ENCODE measurements around the gene MTUS2. TPM values are rescaled to one million over a fixed set of nuclear protein-coding genes. Genes with fewer than 3 reads are reported as not detected.

Gene MTUS2
- total RNA-seq, 5 donors from 2014 or later (not counting 1 experiment from before 2014, with no cell fraction given): 0.05 to 0.28 (median 0.12) TPM

GRCh38 chr13:29099781-29100406 lies 279.8 kb downstream of the MTUS2 start:
- Mint-ChIP-seq H3K4me3 (no peak overlapping the region), H3K36me3 (no peaks in the 10 kb centered on the region), H3K27me3 (peaks cover 0 to 5% of the 10 kb centered on the region in 2 donors), H3K4me1 (peaks cover 0 to 4% (median 0%) of the 10 kb centered on the region in 3 donors), H3K27ac (no peak overlapping the region), H3K9me3 (peaks cover 0 to 10% (median 4%) of the 10 kb centered on the region in 3 donors)
- Histone ChIP-seq H3K9me3 (no peaks in the 10 kb centered on the region), H3K36me3 (ENCODE audit: control insufficient read depth in 2 of 2, extremely low read depth in 1 of 2, insufficient read depth in 1 of 2, low read length in 1 of 2) (no peaks in the 10 kb centered on the region), H3K4me3 (ENCODE audit: control insufficient read depth in 1 of 2, extremely low read depth in 1 of 2, low read length in 1 of 2) (no peak overlapping the region), H3K27ac (ENCODE audit: low read length) (no peak overlapping the region), H3K27me3 (replicated peaks in 1 of 2; ENCODE audit: control insufficient read depth in 2 of 2, extremely low read depth in 1 of 2, insufficient read depth in 2 of 2, low read length in 1 of 2) (no peaks in the 10 kb centered on the region), H3K4me1 (ENCODE audit: control insufficient read depth in 1 of 2, extremely low read depth in 1 of 2, insufficient read depth in 2 of 2, low read length in 2 of 2) (no peaks in the 10 kb centered on the region)
- no peak for ATAC-seq (replicated peaks in 1 of 4)
- POLR2A ChIA-PET: no interaction called here
- WGBS (ENCODE audit: insufficient coverage): no CpG with 5 or more reads among the region's 2 CpGs
- CTCF ChIA-PET: no interaction called here
- no peak for DNase-seq

GRCh38 chr13:29100758-29101157 lies 280.6 kb downstream of the MTUS2 start:
- Histone ChIP-seq H3K4me3 (ENCODE audit: control insufficient read depth in 1 of 2, extremely low read depth in 1 of 2, low read length in 1 of 2) (no peak overlapping the region), H3K9me3 (no peaks in the 10 kb centered on the region), H3K27me3 (replicated peaks in 1 of 2; ENCODE audit: control insufficient read depth in 2 of 2, extremely low read depth in 1 of 2, insufficient read depth in 2 of 2, low read length in 1 of 2) (no peaks in the 10 kb centered on the region), H3K27ac (ENCODE audit: low read length) (no peak overlapping the region), H3K4me1 (ENCODE audit: control insufficient read depth in 1 of 2, extremely low read depth in 1 of 2, insufficient read depth in 2 of 2, low read length in 2 of 2) (no peaks in the 10 kb centered on the region), H3K36me3 (ENCODE audit: control insufficient read depth in 2 of 2, extremely low read depth in 1 of 2, insufficient read depth in 1 of 2, low read length in 1 of 2) (no peaks in the 10 kb centered on the region)
- 96% methylated on average over 7 of the region's 15 CpGs for WGBS (ENCODE audit: insufficient coverage)
- H3K27ac Mint-ChIP-seq: no peak overlapping the region
- no peaks in the 10 kb centered on the region for H3K36me3 Mint-ChIP-seq
- CTCF ChIA-PET: no interaction called here
- ATAC-seq (replicated peaks in 1 of 4) (no peak), DNase-seq (no peak)
- POLR2A ChIA-PET: no interaction called here
- H3K9me3 Mint-ChIP-seq: peaks cover 0 to 10% (median 4%) of the 10 kb centered on the region in 3 donors
- H3K4me1 Mint-ChIP-seq: peaks cover 0 to 4% (median 0%) of the 10 kb centered on the region in 3 donors
- H3K4me3 Mint-ChIP-seq: no peak overlapping the region
- H3K27me3 Mint-ChIP-seq: peaks cover 0 to 5% of the 10 kb centered on the region in 2 donors

DNA sequence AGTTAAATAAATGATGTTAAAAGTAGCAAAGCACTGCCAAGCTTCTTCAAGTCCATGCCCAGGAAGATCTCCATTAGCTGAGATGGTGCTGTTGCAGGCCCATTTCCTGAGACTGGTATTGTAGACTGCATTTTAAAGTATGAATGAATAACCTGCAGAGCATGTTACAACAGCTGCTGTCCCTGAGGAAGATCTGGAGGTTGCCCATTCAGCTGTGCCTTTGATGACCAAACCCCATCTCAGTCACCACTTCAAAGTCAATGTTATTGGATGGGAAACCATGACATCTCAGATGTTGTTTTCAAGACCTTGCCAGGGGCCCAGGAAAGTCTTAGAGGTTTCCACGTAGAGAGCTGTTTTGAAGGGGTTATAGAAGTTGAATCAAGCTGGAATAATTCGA lies 281.3 kb downstream of the MTUS2 start:
- Mint-ChIP-seq H3K4me3 (no peak overlapping the region), H3K36me3 (no peaks in the 10 kb centered on the region), H3K27ac (no peak overlapping the region), H3K27me3 (peaks cover 0 to 5% of the 10 kb centered on the region in 2 donors), H3K9me3 (peaks cover 0 to 4% (median 4%) of the 10 kb centered on the region in 3 donors), H3K4me1 (peaks cover 0 to 4% (median 0%) of the 10 kb centered on the region in 3 donors)
- no peak for DNase-seq
- no peak for ATAC-seq (replicated peaks in 1 of 4)
- no peak overlapping the region for H3K4me3 ChIP-seq (ENCODE audit: control insufficient read depth in 1 of 2, extremely low read depth in 1 of 2, low read length in 1 of 2)
- H3K27me3 ChIP-seq (replicated peaks in 1 of 2; ENCODE audit: control insufficient read depth in 2 of 2, extremely low read depth in 1 of 2, insufficient read depth in 2 of 2, low read length in 1 of 2): no peaks in the 10 kb centered on the region
- ChIA-PET CTCF (interaction anchor here in 1 of 2 donors (0.5 kb wide), 1 partner anchor 17 kb away, joined by 5 read pairs; no protein-coding TSS in a partner anchor), POLR2A (no interaction called here)
- H3K4me1 ChIP-seq (ENCODE audit: control insufficient read depth in 1 of 2, extremely low read depth in 1 of 2, insufficient read depth in 2 of 2, low read length in 2 of 2): no peaks in the 10 kb centered on the region
- 35% methylated on average over 2 of the region's 2 CpGs for WGBS (ENCODE audit: insufficient coverage)
- H3K36me3 ChIP-seq (ENCODE audit: control insufficient read depth in 2 of 2, extremely low read depth in 1 of 2, insufficient read depth in 1 of 2, low read length in 1 of 2): no peaks in the 10 kb centered on the region
- H3K27ac ChIP-seq (ENCODE audit: low read length): no peak overlapping the region
- no peaks in the 10 kb centered on the region for H3K9me3 ChIP-seq

GRCh38 chr13:29101905-29102304 lies 281.8 kb downstream of the MTUS2 start:
- Histone ChIP-seq H3K36me3 (ENCODE audit: control insufficient read depth in 2 of 2, extremely low read depth in 1 of 2, insufficient read depth in 1 of 2, low read length in 1 of 2) (no peaks in the 10 kb centered on the region), H3K27ac (ENCODE audit: low read length) (no peak overlapping the region), H3K27me3 (replicated peaks in 1 of 2; ENCODE audit: control insufficient read depth in 2 of 2, extremely low read depth in 1 of 2, insufficient read depth in 2 of 2, low read length in 1 of 2) (no peaks in the 10 kb centered on the region), H3K9me3 (no peaks in the 10 kb centered on the region), H3K4me3 (ENCODE audit: control insufficient read depth in 1 of 2, extremely low read depth in 1 of 2, low read length in 1 of 2) (no peak overlapping the region), H3K4me1 (ENCODE audit: control insufficient read depth in 1 of 2, extremely low read depth in 1 of 2, insufficient read depth in 2 of 2, low read length in 2 of 2) (no peaks in the 10 kb centered on the region)
- Mint-ChIP-seq H3K9me3 (peaks cover 0 to 1% (median under 1%) of the 10 kb centered on the region in 3 donors), H3K36me3 (no peaks in the 10 kb centered on the region), H3K27me3 (peaks cover 4 to 5% of the 10 kb centered on the region in 2 donors), H3K4me3 (no peak overlapping the region), H3K4me1 (peaks cover 0 to 4% (median 0%) of the 10 kb centered on the region in 3 donors), H3K27ac (no peak overlapping the region)
- no CpG with 5 or more reads among the region's 3 CpGs for WGBS (ENCODE audit: insufficient coverage)
- POLR2A ChIA-PET: no interaction called here
- no peak for ATAC-seq (replicated peaks in 1 of 4)
- CTCF ChIA-PET: interaction anchor here in 1 of 2 donors (0.5 kb wide), 1 partner anchor 17 kb away, joined by 5 read pairs; no protein-coding TSS in a partner anchor
- no peak for DNase-seq

GRCh38 chr13:29103065-29103800 lies 283.1 kb downstream of the MTUS2 start:
- H3K27me3 ChIP-seq (replicated peaks in 1 of 2; ENCODE audit: control insufficient read depth in 2 of 2, extremely low read depth in 1 of 2, insufficient read depth in 2 of 2, low read length in 1 of 2): no peaks in the 10 kb centered on the region
- Mint-ChIP-seq H3K27me3 (peaks cover 5 to 6% of the 10 kb centered on the region in 2 donors), H3K36me3 (no peaks in the 10 kb centered on the region), H3K9me3 (no peaks in the 10 kb centered on the region), H3K4me3 (no peak overlapping the region), H3K27ac (no peak overlapping the region), H3K4me1 (peaks cover 0 to 4% (median 0%) of the 10 kb centered on the region in 3 donors)
- no peaks in the 10 kb centered on the region for H3K36me3 ChIP-seq (ENCODE audit: control insufficient read depth in 2 of 2, extremely low read depth in 1 of 2, insufficient read depth in 1 of 2, low read length in 1 of 2)
- H3K4me1 ChIP-seq (ENCODE audit: control insufficient read depth in 1 of 2, extremely low read depth in 1 of 2, insufficient read depth in 2 of 2, low read length in 2 of 2): no peaks in the 10 kb centered on the region
- no peaks in the 10 kb centered on the region for H3K9me3 ChIP-seq
- ChIA-PET POLR2A (no interaction called here), CTCF (no interaction called here)
- H3K27ac ChIP-seq (ENCODE audit: low read length): no peak overlapping the region
- H3K4me3 ChIP-seq (ENCODE audit: control insufficient read depth in 1 of 2, extremely low read depth in 1 of 2, low read length in 1 of 2): no peak overlapping the region
- no peak for ATAC-seq (replicated peaks in 1 of 4)
- WGBS (ENCODE audit: insufficient coverage): 38% methylated on average over 2 of the region's 11 CpGs
- no peak for DNase-seq

DNA sequence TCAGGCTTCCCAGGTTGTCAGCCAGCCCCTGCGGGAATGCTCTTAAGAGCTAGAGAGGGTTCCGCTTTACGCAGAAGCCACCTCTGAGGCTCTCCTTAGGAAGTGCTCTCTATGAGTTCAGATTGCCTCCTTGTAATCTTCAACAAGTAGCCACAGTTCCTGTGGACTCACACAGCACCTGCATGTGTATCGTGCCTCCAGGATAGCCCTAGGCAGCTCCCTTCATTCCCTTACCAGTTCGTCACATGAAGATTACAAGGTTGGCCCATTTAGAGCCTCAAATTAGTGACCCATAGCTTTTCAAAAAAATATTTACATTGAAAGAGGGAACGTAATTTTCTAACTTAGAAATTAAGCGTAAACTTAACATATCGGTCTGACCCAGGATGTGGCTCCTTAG lies 284.3 kb downstream of the MTUS2 start:
- Mint-ChIP-seq H3K4me1 (peaks cover 0 to 4% (median 0%) of the 10 kb centered on the region in 3 donors), H3K9me3 (no peaks in the 10 kb centered on the region), H3K27me3 (peaks cover 0 to 6% of the 10 kb centered on the region in 2 donors), H3K27ac (no peak overlapping the region), H3K4me3 (no peak overlapping the region), H3K36me3 (no peaks in the 10 kb centered on the region)
- H3K27ac ChIP-seq (ENCODE audit: low read length): no peak overlapping the region
- no peaks in the 10 kb centered on the region for H3K36me3 ChIP-seq (ENCODE audit: control insufficient read depth in 2 of 2, extremely low read depth in 1 of 2, insufficient read depth in 1 of 2, low read length in 1 of 2)
- no peaks in the 10 kb centered on the region for H3K9me3 ChIP-seq
- H3K4me3 ChIP-seq (ENCODE audit: control insufficient read depth in 1 of 2, extremely low read depth in 1 of 2, low read length in 1 of 2): no peak overlapping the region
- H3K4me1 ChIP-seq (ENCODE audit: control insufficient read depth in 1 of 2, extremely low read depth in 1 of 2, insufficient read depth in 2 of 2, low read length in 2 of 2): no peaks in the 10 kb centered on the region
- POLR2A ChIA-PET: no interaction called here
- ATAC-seq (replicated peaks in 1 of 4): no peak
- no peak for DNase-seq
- CTCF ChIA-PET: no interaction called here
- H3K27me3 ChIP-seq (replicated peaks in 1 of 2; ENCODE audit: control insufficient read depth in 2 of 2, extremely low read depth in 1 of 2, insufficient read depth in 2 of 2, low read length in 1 of 2): no peaks in the 10 kb centered on the region
- 100% methylated on average over 3 of the region's 8 CpGs for WGBS (ENCODE audit: insufficient coverage)

Measured in T-cell (primary cell).